Keratinocyte (primary cell): ENCODE results near the gene CDC25A. TPM values are rescaled to one million over a fixed set of nuclear protein-coding genes. Genes with fewer than 3 reads are reported as not detected.

Source experiments
- DNase-seq: peaks from one replicate; pipeline ENCODE4 v3.0.0-alpha.2; 2011; ENCODE audit warnings: low read depth, missing footprints, low spot score
- FAIRE-seq: peaks from 2 replicates; lab custom pipeline; 2011; peaks lifted over from hg19 to GRCh38; lab: Jason Lieb, UNC
- H2AFZ ChIP-seq: 2 replicates; pipeline ENCODE4 v1.6.0; 2012; ENCODE audit warnings: low read length, control low read depth, inconsistent platforms; ENCODE audit not compliant: control insufficient read depth
- H3K27ac ChIP-seq: 2 replicates; pipeline ENCODE4 v1.5.1; 2011; ENCODE audit warnings: low read length; ENCODE audit not compliant: control insufficient read depth, insufficient read depth
- H3K27me3 ChIP-seq: 3 replicates; pipeline ENCODE4 v1.6.0; 2011; ENCODE audit warnings: low read length; ENCODE audit not compliant: control insufficient read depth, insufficient read depth; ENCODE audit errors: extremely low read depth
- H3K36me3 ChIP-seq, 2 experiments: 2 replicates in 1 of 2; 3 replicates in 1 of 2; pipeline ENCODE4 v1.5.1; 2011; ENCODE audit warnings: low read length in 2 of 2, mild to moderate bottlenecking in 1 of 2; ENCODE audit not compliant: control insufficient read depth in 2 of 2, insufficient read depth in 2 of 2; ENCODE audit errors: extremely low read depth in 1 of 2
- H3K4me1 ChIP-seq: 3 replicates; pipeline ENCODE4 v1.5.1; 2011; ENCODE audit warnings: low read length; ENCODE audit not compliant: control insufficient read depth, insufficient read depth; ENCODE audit errors: extremely low read depth
- H3K4me2 ChIP-seq: 3 replicates; pipeline ENCODE4 v1.6.0; 2011; ENCODE audit warnings: low read depth, low read length; ENCODE audit not compliant: control insufficient read depth, insufficient read depth; ENCODE audit errors: extremely low read depth
- H3K4me3 ChIP-seq, 3 experiments: fragments of 200-600 bp in 1 of 3; sonication (generic) in 1 of 3; 2 replicates in 2 of 3; 3 replicates in 1 of 3; pipeline ENCODE4 v1.5.1; 2011 to 2016; ENCODE audit warnings: low read length in 3 of 3, mild to moderate bottlenecking in 3 of 3, control low read depth in 2 of 3, inconsistent platforms in 1 of 3, low read depth in 1 of 3, mixed read lengths in 1 of 3, mixed run types in 1 of 3, moderate library complexity in 1 of 3; ENCODE audit not compliant: control insufficient read depth in 2 of 3, insufficient read depth in 2 of 3; ENCODE audit errors: extremely low read depth in 1 of 3
- H3K79me2 ChIP-seq: 2 replicates; pipeline ENCODE4 v1.6.0; 2012; ENCODE audit warnings: low read length; ENCODE audit not compliant: control insufficient read depth, insufficient read depth
- H3K9ac ChIP-seq: 3 replicates; pipeline ENCODE4 v1.6.0; 2011; ENCODE audit warnings: low read length; ENCODE audit not compliant: control insufficient read depth, insufficient read depth; ENCODE audit errors: extremely low read depth
- H3K9me1 ChIP-seq: 3 replicates; pipeline ENCODE4 v1.6.0; 2011; ENCODE audit warnings: low read length; ENCODE audit not compliant: control insufficient read depth, insufficient read depth; ENCODE audit errors: extremely low read depth
- H3K9me3 ChIP-seq: 2 replicates; pipeline ENCODE4 v1.5.1; 2012; ENCODE audit warnings: low read depth, low read length; ENCODE audit not compliant: control insufficient read depth
- H4K20me1 ChIP-seq: 3 replicates; pipeline ENCODE4 v1.6.0; 2011; ENCODE audit warnings: low read length; ENCODE audit not compliant: control insufficient read depth, insufficient read depth; ENCODE audit errors: extremely low read depth
- CTCF ChIP-seq, 3 experiments: IDR thresholded peaks in 1 of 3; conservative IDR thresholded peaks in 1 of 3; optimal IDR thresholded peaks in 1 of 3; 2 replicates in 2 of 3; 3 replicates in 1 of 3; pipeline versions ENCODE3 to v1.5.1; 2011; ENCODE audit warnings: low read length in 3 of 3, mild to moderate bottlenecking in 3 of 3, moderate library complexity in 2 of 3, control low read depth in 1 of 3, inconsistent platforms in 1 of 3; ENCODE audit not compliant: insufficient read depth in 2 of 3; ENCODE audit errors: extremely low read depth in 1 of 3
- EZH2 ChIP-seq: IDR thresholded peaks from one replicate; pipeline ENCODE4 v1.6.1; 2012; ENCODE audit warnings: inconsistent platforms, mild to moderate bottlenecking, low read length, moderate library complexity
- dilution Hi-C: fragments of 300-500 bp; cut with MboI; formaldehyde crosslinking; loops from one replicate; pipeline ENCODE4 v1.7.0; 2020; ENCODE audit warnings: low sequenced_read_pairs; ENCODE audit not compliant: extremely low pct_ligation_motif_present
- polyA plus RNA-seq, 5 experiments: library from polyadenylated mRNA; depleted of rRNA in 3 of 5; stranded (reverse) in 3 of 5; stranded (forward) in 1 of 5; unstranded in 1 of 5; fragments of >200 nt; gene quantifications; 1 replicate in 1 of 5; 2 replicates in 3 of 5; 3 replicates in 1 of 5; pipeline versions ENCODE4 v1.2.1 to v1.2.3, GENCODE V29; 2011 to 2012; ENCODE audit warnings: missing spikeins in 2 of 5, low read depth in 1 of 5, low replicate concordance in 1 of 5

The CDC25A gene
- polyA plus RNA-seq, 1 donor (not counting 4 experiments of a cell fraction or from before 2014, with no cell fraction given) = 5.5 TPM

- no peaks in the 10 kb centered on the region for H3K9me1 ChIP-seq
- H3K9ac ChIP-seq = no peak overlapping the region
- FAIRE-seq = no peak
- dilution Hi-C loops = no loop called here
- H3K27me3 ChIP-seq = no peaks in the 10 kb centered on the region
- H3K4me1 ChIP-seq = peaks cover 3% of the 10 kb centered on the region
- no peak overlapping the region for H3K4me3 ChIP-seq
- no peaks in the 10 kb centered on the region for H3K79me2 ChIP-seq
- H4K20me1 ChIP-seq = no peaks in the 10 kb centered on the region
- H3K4me2 ChIP-seq = no peak overlapping the region
- TF ChIP-seq CTCF (optimal IDR thresholded peaks at IDR 0.05 in 1 of 3, IDR thresholded peaks at IDR 0.05 in 1 of 3, conservative IDR thresholded peaks at IDR 0.05 in 1 of 3; ENCODE audit: extremely low read depth in 1 of 3, insufficient read depth in 2 of 3, low read length in 3 of 3) (no peak), EZH2 (no peak)
- H3K36me3 ChIP-seq = no peaks in the 10 kb centered on the region
- H3K27ac ChIP-seq = no peak overlapping the region
- H2AFZ ChIP-seq = no peak overlapping the region
- DNase-seq = no peak
- H3K9me3 ChIP-seq = no peaks in the 10 kb centered on the region
Observed at GRCh38 chr3:48119505-48120193, 68.6 kb downstream of the CDC25A start.

- dilution Hi-C loops = no loop called here
- no peak for TF ChIP-seq CTCF (optimal IDR thresholded peaks at IDR 0.05 in 1 of 3, IDR thresholded peaks at IDR 0.05 in 1 of 3, conservative IDR thresholded peaks at IDR 0.05 in 1 of 3; ENCODE audit: extremely low read depth in 1 of 3, insufficient read depth in 2 of 3, low read length in 3 of 3)
- no peak for TF ChIP-seq EZH2
- Histone ChIP-seq H3K4me1 (no peaks in the 10 kb centered on the region), H3K27ac (no peak overlapping the region), H3K27me3 (no peaks in the 10 kb centered on the region), H3K9me1 (no peaks in the 10 kb centered on the region), H3K4me2 (no peak overlapping the region), H3K79me2 (no peaks in the 10 kb centered on the region), H3K4me3 (no peak overlapping the region), H3K9ac (no peak overlapping the region), H4K20me1 (no peaks in the 10 kb centered on the region), H3K36me3 (no peaks in the 10 kb centered on the region), H3K9me3 (no peaks in the 10 kb centered on the region), H2AFZ (no peak overlapping the region)
- FAIRE-seq = no peak
- DNase-seq = no peak
Observed at GRCh38 chr3:48118928-48119327, 69.3 kb downstream of the CDC25A start.
